HEK293 (cell line): ENCODE measurements around the gene GPBP1.

Source experiments
- CTCF ChIA-PET: fragments of 350-600 bp; formaldehyde crosslinking; extraction: SDS; loops from one replicate; lab custom pipeline; 2021; ENCODE audit warnings: antibody characterized with exemption; lab: Yijun Ruan, JAX
- POLR2A ChIA-PET: fragments of 300-600 bp; formaldehyde crosslinking; extraction: SDS; loops from one replicate; lab custom pipeline; 2020; ENCODE audit warnings: antibody characterized with exemption, inconsistent platforms; lab: Yijun Ruan, JAX
- H3K27ac ChIP-seq: fragments of 200-500 bp; sonication (Bioruptor generic); 2 replicates; pipeline ENCODE4 v1.5.1; 2014; ENCODE audit warnings: low read depth, low read length, control low read depth, inconsistent platforms; ENCODE audit errors: extremely low read depth
- H3K36me3 ChIP-seq, 2 experiments: fragments of 200-500 bp in 1 of 2; sonication (Bioruptor generic) in 1 of 2; 1 replicate in 1 of 2; 2 replicates in 1 of 2; pipeline ENCODE4 v1.5.1; 2014 to 2017; ENCODE audit warnings: inconsistent platforms in 2 of 2, low read length in 2 of 2; ENCODE audit not compliant: control insufficient read depth in 2 of 2, insufficient read depth in 1 of 2
- H3K4me1 ChIP-seq: fragments of 200-500 bp; sonication (Bioruptor generic); 2 replicates; pipeline ENCODE4 v1.5.1; 2014; ENCODE audit warnings: mild to moderate bottlenecking, low read length, inconsistent platforms; ENCODE audit not compliant: control insufficient read depth, insufficient read depth
- H3K4me3 ChIP-seq: 2 replicates; pipeline ENCODE4 v1.5.1; 2011; ENCODE audit warnings: low read depth, mild to moderate bottlenecking, control low read depth, low read length, moderate library complexity
- H3K9me3 ChIP-seq: fragments of 200-500 bp; sonication (Bioruptor generic); 2 replicates; pipeline ENCODE4 v1.5.1; 2014; ENCODE audit warnings: low read depth, low read length, inconsistent platforms; ENCODE audit not compliant: control insufficient read depth, insufficient read depth
- BCL11A ChIP-seq: fragments of 450-650 bp; formaldehyde crosslinking; IDR thresholded peaks from 2 replicates; pipeline ENCODE4 v1.5.1; 2016; ENCODE audit warnings: low read depth, missing biosample characterization, missing genetic modification characterization
- GLI2 ChIP-seq: fragments of 450-650 bp; formaldehyde crosslinking; IDR thresholded peaks from 2 replicates; pipeline ENCODE4; 2017; ENCODE audit warnings: missing biosample characterization, missing genetic modification characterization, low read depth, borderline replicate concordance
- GLIS2 ChIP-seq: fragments of 450-650 bp; formaldehyde crosslinking; IDR thresholded peaks from 2 replicates; pipeline ENCODE4 v1.5.1; 2016; ENCODE audit warnings: missing biosample characterization, missing genetic modification characterization
- HOXA7 ChIP-seq: sonication (generic); formaldehyde crosslinking; IDR thresholded peaks from 2 replicates; pipeline ENCODE4 v1.8.1; 2022; ENCODE audit warnings: missing genetic modification reagents, borderline replicate concordance
- HOXC10 ChIP-seq: sonication (generic); formaldehyde crosslinking; IDR thresholded peaks from 2 replicates; pipeline ENCODE4 v1.8.1; 2023; ENCODE audit warnings: mild to moderate bottlenecking, missing genetic modification reagents
- KLF7 ChIP-seq: fragments of 450-650 bp; formaldehyde crosslinking; IDR thresholded peaks from 2 replicates; pipeline ENCODE4 v1.5.1; 2016; ENCODE audit warnings: missing biosample characterization, missing genetic modification characterization, borderline replicate concordance
- REST ChIP-seq: fragments of 450-650 bp; formaldehyde crosslinking; IDR thresholded peaks from 2 replicates; pipeline ENCODE4 v1.5.1; 2016; ENCODE audit warnings: missing biosample characterization, missing genetic modification characterization
- SCRT1 ChIP-seq: fragments of 450-650 bp; formaldehyde crosslinking; IDR thresholded peaks from 2 replicates; pipeline ENCODE4 v1.5.1; 2016; ENCODE audit warnings: missing biosample characterization, missing genetic modification characterization, borderline replicate concordance
- SETDB1 ChIP-seq: IDR thresholded peaks from one replicate; pipeline ENCODE4 v1.6.1; 2017; ENCODE audit warnings: mild to moderate bottlenecking, low read length, moderate library complexity, mixed read lengths; ENCODE audit not compliant: insufficient read length
- SP2 ChIP-seq: fragments of 450-650 bp; formaldehyde crosslinking; IDR thresholded peaks from 2 replicates; pipeline ENCODE4 v1.5.1; 2016; ENCODE audit warnings: missing biosample characterization, missing genetic modification characterization
- ZNF248 ChIP-seq: fragments of 450-650 bp; formaldehyde crosslinking; IDR thresholded peaks from 2 replicates; pipeline ENCODE4 v1.5.1; 2017; ENCODE audit warnings: missing biosample characterization, missing genetic modification characterization
- ZNF302 ChIP-seq: fragments of 450-650 bp; formaldehyde crosslinking; IDR thresholded peaks from 2 replicates; pipeline ENCODE4 v1.5.1; 2016; ENCODE audit warnings: missing biosample characterization, missing genetic modification characterization, low read depth
- ZNF366 ChIP-seq: fragments of 450-650 bp; formaldehyde crosslinking; conservative IDR thresholded peaks from 2 replicates; pipeline ENCODE4 v1.5.1; 2016; ENCODE audit warnings: missing biosample characterization, missing genetic modification characterization
- ZNF488 ChIP-seq: fragments of 450-650 bp; formaldehyde crosslinking; IDR thresholded peaks from 2 replicates; pipeline ENCODE4 v1.5.1; 2016; ENCODE audit warnings: missing biosample characterization, missing genetic modification characterization
- ZNF513 ChIP-seq: fragments of 450-650 bp; IDR thresholded peaks from 2 replicates; pipeline ENCODE4 v1.5.1; 2018; ENCODE audit warnings: missing biosample characterization, missing genetic modification characterization
- ZNF514 ChIP-seq: fragments of 450-650 bp; formaldehyde crosslinking; IDR thresholded peaks from 2 replicates; pipeline ENCODE4 v1.5.1; 2016; ENCODE audit warnings: missing biosample characterization, missing genetic modification characterization
- ZNF529 ChIP-seq: fragments of 450-650 bp; formaldehyde crosslinking; IDR thresholded peaks from 2 replicates; pipeline ENCODE4 v1.5.1; 2017; ENCODE audit warnings: missing genetic modification characterization, missing biosample characterization; ENCODE audit not compliant: insufficient replicate concordance
- ZNF544 ChIP-seq: fragments of 450-650 bp; formaldehyde crosslinking; IDR thresholded peaks from 2 replicates; pipeline ENCODE4 v1.5.0; 2017; ENCODE audit warnings: missing biosample characterization, missing genetic modification characterization
- ZNF561 ChIP-seq: fragments of 450-650 bp; IDR thresholded peaks from 2 replicates; pipeline ENCODE4 v1.5.1; 2018; ENCODE audit warnings: missing biosample characterization, missing genetic modification characterization, borderline replicate concordance
- ZNF623 ChIP-seq: fragments of 450-650 bp; formaldehyde crosslinking; IDR thresholded peaks from 2 replicates; pipeline ENCODE4 v1.5.1; 2016; ENCODE audit warnings: missing biosample characterization, missing genetic modification characterization
- ZNF626 ChIP-seq: fragments of 450-650 bp; sonication (Bioruptor Pico); formaldehyde crosslinking; IDR thresholded peaks from 2 replicates; pipeline ENCODE4 v1.5.1; 2018; ENCODE audit warnings: missing biosample characterization, missing genetic modification characterization, inconsistent platforms
- ZNF670 ChIP-seq: fragments of 450-650 bp; formaldehyde crosslinking; IDR thresholded peaks from 2 replicates; pipeline ENCODE4 v1.5.1; 2016; ENCODE audit warnings: missing biosample characterization, missing genetic modification characterization, low read depth
- ZSCAN30 ChIP-seq: fragments of 450-650 bp; IDR thresholded peaks from 2 replicates; pipeline ENCODE4 v1.5.1; 2018; ENCODE audit warnings: missing biosample characterization, mild to moderate bottlenecking, missing genetic modification characterization, moderate library complexity
- ZXDB ChIP-seq: fragments of 450-650 bp; formaldehyde crosslinking; IDR thresholded peaks from 2 replicates; pipeline ENCODE4 v1.5.1; 2016; ENCODE audit warnings: missing biosample characterization, missing genetic modification characterization
- TF ChIP-seq, protein P1 (sequence below): fragments of 450-650 bp; formaldehyde crosslinking; IDR thresholded peaks from 2 replicates; pipeline ENCODE4 v1.5.1; 2016; ENCODE audit warnings: missing biosample characterization, missing genetic modification characterization
- TF ChIP-seq, protein P2 (sequence below): fragments of 450-650 bp; IDR thresholded peaks from 2 replicates; pipeline ENCODE4 v1.5.1; 2018; ENCODE audit warnings: missing biosample characterization, mild to moderate bottlenecking, missing genetic modification characterization

GPBP1 gene

DNA sequence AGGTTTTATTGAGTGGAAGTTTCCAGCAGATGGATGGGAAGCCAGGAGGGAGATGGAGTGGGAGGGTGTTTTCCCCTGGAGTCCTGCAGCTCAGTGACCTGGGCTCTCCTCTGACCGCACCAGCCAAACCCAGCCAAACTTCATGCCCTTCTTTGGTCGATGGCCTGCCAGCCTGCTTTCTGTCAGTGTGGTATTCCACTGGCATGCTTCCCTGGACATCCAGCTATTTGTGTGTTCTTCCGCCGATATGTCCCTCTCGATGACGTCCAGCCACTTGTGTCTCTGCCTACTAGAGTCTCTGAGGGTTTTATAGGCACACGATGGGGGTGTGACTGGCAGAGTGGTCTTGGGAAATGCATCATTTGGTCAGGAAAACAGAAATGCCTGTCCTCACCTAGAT lies 33.8 kb downstream of the GPBP1 start (continued):
- TF ChIP-seq BCL11A (no peak), ZNF623 (tag by site-specific recombination) (no peak), ZNF561 (tag by site-specific recombination) (no peak), ZXDB (tag by site-specific recombination) (no peak), ZNF302 (tag by site-specific recombination) (no peak), ZNF670 (tag by site-specific recombination) (no peak), ZNF544 (no peak), ZNF513 (tag by site-specific recombination) (no peak)
- TF ChIP-seq, protein P1, sequence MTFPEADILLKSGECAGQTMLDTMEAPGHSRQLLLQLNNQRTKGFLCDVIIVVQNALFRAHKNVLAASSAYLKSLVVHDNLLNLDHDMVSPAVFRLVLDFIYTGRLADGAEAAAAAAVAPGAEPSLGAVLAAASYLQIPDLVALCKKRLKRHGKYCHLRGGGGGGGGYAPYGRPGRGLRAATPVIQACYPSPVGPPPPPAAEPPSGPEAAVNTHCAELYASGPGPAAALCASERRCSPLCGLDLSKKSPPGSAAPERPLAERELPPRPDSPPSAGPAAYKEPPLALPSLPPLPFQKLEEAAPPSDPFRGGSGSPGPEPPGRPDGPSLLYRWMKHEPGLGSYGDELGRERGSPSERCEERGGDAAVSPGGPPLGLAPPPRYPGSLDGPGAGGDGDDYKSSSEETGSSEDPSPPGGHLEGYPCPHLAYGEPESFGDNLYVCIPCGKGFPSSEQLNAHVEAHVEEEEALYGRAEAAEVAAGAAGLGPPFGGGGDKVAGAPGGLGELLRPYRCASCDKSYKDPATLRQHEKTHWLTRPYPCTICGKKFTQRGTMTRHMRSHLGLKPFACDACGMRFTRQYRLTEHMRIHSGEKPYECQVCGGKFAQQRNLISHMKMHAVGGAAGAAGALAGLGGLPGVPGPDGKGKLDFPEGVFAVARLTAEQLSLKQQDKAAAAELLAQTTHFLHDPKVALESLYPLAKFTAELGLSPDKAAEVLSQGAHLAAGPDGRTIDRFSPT (tag by site-specific recombination): no peak

DNA sequence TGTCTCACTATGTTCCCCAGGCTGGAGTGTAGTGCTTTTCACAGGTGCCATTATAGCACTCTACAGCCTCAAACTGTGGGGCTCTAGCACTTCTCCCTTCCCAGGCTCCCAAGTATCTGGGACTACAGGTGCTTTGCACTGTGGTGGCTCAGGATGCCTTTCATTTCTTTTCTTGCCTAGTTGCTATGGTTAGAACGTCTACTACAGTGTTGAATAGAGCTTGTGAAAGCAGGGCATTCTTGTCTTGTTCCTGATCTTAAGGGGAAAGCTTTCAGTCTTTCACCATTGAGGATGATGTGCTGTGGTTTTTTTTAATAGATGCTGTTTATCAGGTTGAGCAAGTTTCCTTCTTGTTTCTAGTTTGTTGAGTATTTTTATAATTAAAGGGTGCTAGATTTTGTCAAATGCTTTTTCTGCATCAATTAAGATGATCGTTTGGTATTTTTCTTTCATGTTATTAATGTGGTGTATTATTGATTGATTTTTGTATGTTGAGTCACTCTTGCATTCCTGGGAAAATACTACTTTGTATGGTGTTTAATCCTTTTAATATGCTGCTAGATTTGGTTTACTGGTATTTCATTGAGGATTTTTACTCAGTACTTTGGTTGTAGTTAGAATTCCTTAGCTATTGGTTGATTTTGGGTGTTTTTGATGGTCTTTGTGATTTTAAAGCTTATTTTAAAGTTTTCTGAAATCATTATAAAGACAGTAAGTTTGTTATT lies 35.6 kb downstream of the GPBP1 start:
- Histone ChIP-seq H3K9me3 (no peaks in the 10 kb centered on the region), H3K36me3 (peaks cover 6 to 9% of the 10 kb centered on the region in 2 experiments), H3K4me3 (no peak overlapping the region), H3K4me1 (peaks cover 4% of the 10 kb centered on the region; the same call in 1 of the 2 replicates), H3K27ac (no peak overlapping the region)
- ChIA-PET POLR2A (interaction anchor here (1.4 kb wide), 1 partner anchor 36 kb away, joined by 4 read pairs; the partner anchor contains the start of gene GPBP1), CTCF (interaction anchor here (0.6 to 1.2 kb wide), 3 partner anchors 13 to 203 kb away, joined by 3 to 4 read pairs (median 3); no protein-coding TSS in a partner anchor)
- no peak for TF ChIP-seq KLF7
- no peak for TF ChIP-seq HOXC10
- peak; percentile 35 for TF ChIP-seq SETDB1
- no peak for TF ChIP-seq REST (tag by site-specific recombination)
- TF ChIP-seq HOXA7: no peak
- TF ChIP-seq SCRT1 (tag by site-specific recombination): no peak
- TF ChIP-seq ZNF626 (tag by site-specific recombination): no peak
- TF ChIP-seq GLI2 (tag by site-specific recombination): no peak
- no peak for TF ChIP-seq GLIS2 (tag by site-specific recombination)
- no peak for TF ChIP-seq ZNF561 (tag by site-specific recombination)
- TF ChIP-seq ZNF544: no peak
- no peak for TF ChIP-seq ZNF248 (tag by site-specific recombination)
- no peak for TF ChIP-seq ZNF529
- no peak for TF ChIP-seq ZNF514 (tag by site-specific recombination)
- no peak for TF ChIP-seq SP2
- TF ChIP-seq, protein P2, sequence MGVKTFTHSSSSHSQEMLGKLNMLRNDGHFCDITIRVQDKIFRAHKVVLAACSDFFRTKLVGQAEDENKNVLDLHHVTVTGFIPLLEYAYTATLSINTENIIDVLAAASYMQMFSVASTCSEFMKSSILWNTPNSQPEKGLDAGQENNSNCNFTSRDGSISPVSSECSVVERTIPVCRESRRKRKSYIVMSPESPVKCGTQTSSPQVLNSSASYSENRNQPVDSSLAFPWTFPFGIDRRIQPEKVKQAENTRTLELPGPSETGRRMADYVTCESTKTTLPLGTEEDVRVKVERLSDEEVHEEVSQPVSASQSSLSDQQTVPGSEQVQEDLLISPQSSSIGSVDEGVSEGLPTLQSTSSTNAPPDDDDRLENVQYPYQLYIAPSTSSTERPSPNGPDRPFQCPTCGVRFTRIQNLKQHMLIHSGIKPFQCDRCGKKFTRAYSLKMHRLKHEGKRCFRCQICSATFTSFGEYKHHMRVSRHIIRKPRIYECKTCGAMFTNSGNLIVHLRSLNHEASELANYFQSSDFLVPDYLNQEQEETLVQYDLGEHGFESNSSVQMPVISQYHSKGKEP (tag by site-specific recombination): no peak
- TF ChIP-seq ZNF488 (tag by site-specific recombination): no peak
- TF ChIP-seq ZNF366 (tag by site-specific recombination): no peak
- no peak for TF ChIP-seq ZSCAN30 (tag by site-specific recombination)
